Fibroblast of skin of abdomen (primary cell): ENCODE measurements around the gene HTT-AS. TPM values are rescaled to one million over a fixed set of nuclear protein-coding genes. Genes with fewer than 3 reads are reported as not detected.
"Not testable (repeated sequence)": the region's sequence is repeated elsewhere in the genome, so short reads cannot be mapped to it uniquely, and the experiment has no call there.

Experiments used
- DNase-seq: peaks from one replicate; pipeline ENCODE4 v3.0.0-alpha.2; 2013
- polyA plus RNA-seq, 2 experiments: library from polyadenylated mRNA; unstranded; fragments of 120-200 nt; gene quantifications; one replicate each; pipeline ENCODE4 v1.2.1, GENCODE V29; 2013; ENCODE audit not compliant: insufficient read length in 2 of 2

Gene HTT-AS
- not detected for polyA plus RNA-seq (2013, experiment 1 of 2; ENCODE audit: insufficient read length)
- not detected for polyA plus RNA-seq (2013, experiment 2 of 2; ENCODE audit: insufficient read length)

GRCh38 chr4:3074078-3074845, at the start of gene HTT-AS, which contains the start of gene HTT:
TSS of gene HTT-AS (minus strand) at chr4:3074538.
TSS of gene HTT (plus strand) at chr4:3074681. CDS start at chr4:3074826, 145 bp downstream.
- DNase-seq = peak; percentile 94

- peak; percentile 29 for DNase-seq
Measured at GRCh38 chr4:3123181-3123671, 48.9 kb upstream of the HTT-AS start.

- peak; percentile 57 for DNase-seq
Measured at GRCh38 chr4:3122081-3122563, 47.8 kb upstream of the HTT-AS start.

- no peak for DNase-seq
Measured at GRCh38 chr4:3121596-3121995, 47.3 kb upstream of the HTT-AS start.

- DNase-seq = no peak
Measured at GRCh38 chr4:3121110-3121509, 46.8 kb upstream of the HTT-AS start.

- DNase-seq = no peak
Measured at GRCh38 chr4:3119464-3119863, 45.1 kb upstream of the HTT-AS start.

GRCh38 chr4:3118312-3118711, 44.0 kb upstream of the HTT-AS start:
- DNase-seq = no peak

- no peak for DNase-seq
Measured at GRCh38 chr4:3116955-3117354, 42.6 kb upstream of the HTT-AS start.

- peak; percentile 37 for DNase-seq
Measured at GRCh38 chr4:3115637-3116270, 41.4 kb upstream of the HTT-AS start.

GRCh38 chr4:3114377-3114776, 40.0 kb upstream of the HTT-AS start:
- no peak for DNase-seq

GRCh38 chr4:3112609-3113469, 38.5 kb upstream of the HTT-AS start:
- peak; percentile 23 for DNase-seq

- no peak for DNase-seq
Measured at GRCh38 chr4:3112201-3112600, 37.9 kb upstream of the HTT-AS start.

GRCh38 chr4:3111461-3111860, 37.1 kb upstream of the HTT-AS start:
- DNase-seq = peak; percentile 45

GRCh38 chr4:3108211-3108610, 33.9 kb upstream of the HTT-AS start:
- no peak for DNase-seq

- DNase-seq = no peak
Measured at GRCh38 chr4:3107691-3108121, 33.4 kb upstream of the HTT-AS start.

- no peak for DNase-seq
Measured at GRCh38 chr4:3107271-3107670, 32.9 kb upstream of the HTT-AS start.

GRCh38 chr4:3106339-3107186, 32.2 kb upstream of the HTT-AS start:
- peak; percentile 88 for DNase-seq

GRCh38 chr4:3098346-3098745, 24.0 kb upstream of the HTT-AS start:
- DNase-seq = no peak

- DNase-seq = no peak
Measured at GRCh38 chr4:3096202-3096601, 21.9 kb upstream of the HTT-AS start.

GRCh38 chr4:3094701-3095100, 20.4 kb upstream of the HTT-AS start:
- DNase-seq = not testable (repeated sequence)

GRCh38 chr4:3091464-3091863, 17.1 kb upstream of the HTT-AS start:
- DNase-seq = no peak
